ENCODE results near the gene SLC22A23.

Gene SLC22A23

GRCh38 chr6:3426927-3427686 is 29.7 kb downstream of the SLC22A23 start:
- in situ Hi-C loops (cut with HindIII; ENCODE audit: low pct_ligation_motif_present, low pct_unique_long_range_greater_than_20kb, low sequenced_read_pairs) = no loop called here
- DNase-seq = no peak

GRCh38 chr6:3426091-3426926 is 30.5 kb downstream of the SLC22A23 start:
- in situ Hi-C loops (cut with HindIII; ENCODE audit: low pct_ligation_motif_present, low pct_unique_long_range_greater_than_20kb, low sequenced_read_pairs) = no loop called here
- DNase-seq = no peak

DNA sequence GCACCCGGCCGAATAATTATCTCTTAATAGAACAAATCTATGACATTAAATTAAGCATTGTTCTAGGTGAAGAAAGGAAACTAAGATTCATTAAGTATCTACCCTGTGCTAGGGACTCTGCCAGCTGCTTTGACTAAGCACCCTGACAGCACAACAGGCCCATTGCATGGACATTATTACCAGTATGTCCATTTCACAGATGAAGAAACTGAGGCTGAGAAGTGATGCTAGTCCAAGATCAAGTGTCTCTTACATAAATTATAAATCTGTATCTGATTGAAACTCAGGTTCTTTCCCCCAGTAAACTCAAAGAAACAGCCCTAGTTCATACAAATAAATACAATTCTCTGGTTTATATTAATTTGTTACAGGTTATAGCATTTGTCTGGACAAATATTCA is 31.3 kb downstream of the SLC22A23 start:
- DNase-seq = no peak
- in situ Hi-C loops (cut with HindIII; ENCODE audit: low pct_ligation_motif_present, low pct_unique_long_range_greater_than_20kb, low sequenced_read_pairs) = no loop called here

DNA sequence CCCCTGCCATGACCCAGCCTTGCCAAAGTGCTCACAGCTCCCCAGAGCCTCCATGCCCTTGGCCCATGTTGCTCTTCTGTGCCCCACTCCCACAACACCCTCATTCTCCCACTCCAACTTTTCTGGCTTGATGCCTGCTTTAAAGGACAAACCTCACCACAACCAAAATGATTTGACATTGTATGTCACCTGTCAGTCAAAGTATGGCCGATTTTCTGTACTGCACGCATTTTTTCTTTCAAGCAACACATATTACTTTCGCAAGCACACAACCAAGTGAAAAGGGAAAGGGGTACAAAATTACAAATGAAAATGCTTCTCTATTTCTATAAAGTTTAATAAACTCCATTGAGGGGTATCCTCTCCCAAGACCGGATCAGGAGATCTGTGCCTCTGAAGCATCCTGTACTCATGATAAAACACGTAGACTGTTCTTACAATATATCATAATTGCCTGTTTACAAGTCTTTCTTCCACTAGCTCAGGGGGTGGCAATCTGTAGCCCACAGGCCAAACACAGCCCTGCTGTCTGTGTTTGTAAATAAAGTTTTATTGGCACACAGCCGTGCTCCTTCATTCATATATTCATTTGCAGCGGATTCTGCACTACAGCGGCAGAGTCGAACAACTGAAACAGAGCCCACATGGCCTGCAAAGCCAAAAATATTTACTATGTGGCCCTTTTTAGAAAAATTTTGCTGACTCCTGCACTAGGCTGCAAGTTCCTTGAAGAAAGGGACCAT is 32.5 kb downstream of the SLC22A23 start:
- in situ Hi-C loops (cut with HindIII; ENCODE audit: low pct_ligation_motif_present, low pct_unique_long_range_greater_than_20kb, low sequenced_read_pairs) = no loop called here
- DNase-seq = no peak

DNA sequence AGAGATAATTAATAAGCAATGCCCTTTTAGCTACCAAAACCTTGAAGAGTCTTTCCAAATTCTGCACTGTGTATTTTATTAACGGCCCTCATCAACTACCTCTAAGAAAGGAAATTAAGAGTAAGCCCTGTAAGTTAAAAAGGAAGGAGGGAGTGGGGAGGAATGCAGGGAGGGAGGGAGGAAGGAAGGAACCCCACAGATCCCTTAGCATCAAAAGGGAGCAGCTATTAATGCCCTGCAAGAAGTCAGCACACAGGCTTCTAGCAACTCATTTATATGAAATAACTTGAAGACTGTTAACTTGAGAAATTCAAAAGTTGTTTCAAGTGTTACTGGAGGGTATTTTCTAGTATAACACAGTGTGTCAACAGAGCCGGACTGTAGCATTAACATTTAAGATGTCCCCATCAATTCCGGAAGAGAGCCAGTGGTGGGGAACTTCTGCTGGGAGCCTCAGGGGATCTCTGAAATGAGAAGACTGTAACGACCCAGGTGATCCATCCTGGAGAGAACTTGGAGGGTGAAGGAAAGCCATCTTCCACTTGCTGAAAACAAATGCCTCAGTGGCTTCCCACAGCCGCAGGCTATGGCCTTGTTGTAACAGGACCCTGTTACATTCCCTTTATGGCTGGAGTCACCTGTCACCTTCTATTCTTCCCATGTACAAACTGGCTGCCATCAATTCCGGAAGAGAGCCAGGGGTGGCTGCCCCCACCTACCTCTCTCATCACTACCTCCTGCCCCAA is 33.2 kb downstream of the SLC22A23 start:
- in situ Hi-C loops (cut with HindIII; ENCODE audit: low pct_ligation_motif_present, low pct_unique_long_range_greater_than_20kb, low sequenced_read_pairs) = no loop called here
- no peak for DNase-seq

DNA sequence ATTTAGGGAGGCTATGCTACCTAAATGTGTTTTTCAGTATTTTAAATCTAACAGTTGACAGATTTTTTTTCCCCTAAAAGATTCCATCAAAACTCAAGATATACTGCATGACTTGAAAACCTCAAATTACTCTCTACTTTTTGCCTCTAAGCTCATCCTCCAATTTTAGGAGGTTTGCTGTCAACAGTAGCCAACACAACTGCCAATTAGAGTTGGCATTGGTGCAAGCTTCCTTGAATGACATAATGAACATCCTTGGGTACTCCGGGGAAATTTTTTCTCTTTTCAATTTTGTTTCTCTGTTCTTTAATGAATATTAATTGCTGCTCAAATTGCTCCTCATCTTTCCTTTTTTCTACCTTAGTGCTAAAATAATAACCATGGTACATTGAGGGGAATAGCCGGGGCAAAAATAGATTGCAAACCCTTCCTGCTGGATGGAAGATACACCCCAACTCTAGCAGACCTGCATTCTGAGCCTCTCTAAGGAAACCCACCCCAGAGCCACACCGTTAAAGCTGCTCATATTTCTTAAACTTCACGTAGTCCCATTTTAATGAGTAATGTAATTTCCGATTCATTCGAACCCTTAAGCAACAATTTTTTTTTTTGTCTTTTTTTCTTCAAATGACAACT is 34.3 kb downstream of the SLC22A23 start:
- in situ Hi-C loops (cut with HindIII; ENCODE audit: low pct_ligation_motif_present, low pct_unique_long_range_greater_than_20kb, low sequenced_read_pairs) = no loop called here
- no peak for DNase-seq

DNA sequence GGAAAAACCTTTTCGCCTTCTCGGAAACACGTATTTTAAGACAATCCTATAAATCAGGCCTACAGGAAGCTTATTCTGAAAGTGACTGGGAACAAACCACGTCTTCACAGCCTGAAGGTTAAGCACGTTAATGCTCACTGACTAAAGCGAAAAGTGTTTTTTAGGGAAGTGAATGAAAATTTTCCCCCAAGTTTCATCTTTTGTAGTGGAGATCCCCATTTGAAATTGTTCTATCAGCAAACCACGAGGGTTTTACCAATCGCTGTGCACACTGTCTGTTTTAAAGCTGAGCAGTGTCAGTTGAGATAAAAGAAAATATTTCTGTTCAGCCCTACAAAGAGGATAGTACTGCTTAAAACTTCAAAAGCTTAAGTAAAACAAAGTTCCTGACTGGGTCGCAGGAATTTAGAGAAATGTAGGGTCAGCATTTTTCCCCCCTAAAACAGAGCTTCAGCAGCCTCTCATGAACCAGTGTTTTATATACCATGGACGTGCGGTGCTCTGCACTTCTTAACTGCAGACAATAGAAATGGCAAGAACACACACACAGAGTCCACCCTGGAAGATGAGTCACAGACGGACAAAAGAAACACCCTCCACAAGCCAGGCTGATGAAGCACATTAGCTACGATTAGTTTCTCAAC is 34.9 kb downstream of the SLC22A23 start:
- no peak for DNase-seq
- in situ Hi-C loops (cut with HindIII; ENCODE audit: low pct_ligation_motif_present, low pct_unique_long_range_greater_than_20kb, low sequenced_read_pairs) = no loop called here

DNA sequence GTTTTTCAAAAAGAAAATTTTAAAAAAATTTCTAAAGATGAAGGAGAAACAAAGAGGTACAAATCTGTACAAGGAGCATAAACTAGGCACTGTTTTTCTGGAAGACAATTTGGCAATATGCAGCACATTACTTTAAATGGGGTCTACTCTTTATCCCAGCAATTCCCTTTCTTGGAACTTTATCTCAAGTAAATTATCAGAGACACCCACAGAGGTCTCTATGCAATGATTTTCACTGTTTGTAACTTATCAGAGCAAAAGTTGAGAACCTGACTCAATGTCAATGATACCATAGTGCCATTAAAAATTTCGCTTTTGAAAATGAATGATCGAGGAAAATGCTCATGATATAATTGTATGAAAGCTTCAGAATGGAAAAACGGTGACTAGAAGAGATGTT is 35.7 kb downstream of the SLC22A23 start:
- DNase-seq = no peak
- in situ Hi-C loops (cut with HindIII; ENCODE audit: low pct_ligation_motif_present, low pct_unique_long_range_greater_than_20kb, low sequenced_read_pairs) = no loop called here

DNA sequence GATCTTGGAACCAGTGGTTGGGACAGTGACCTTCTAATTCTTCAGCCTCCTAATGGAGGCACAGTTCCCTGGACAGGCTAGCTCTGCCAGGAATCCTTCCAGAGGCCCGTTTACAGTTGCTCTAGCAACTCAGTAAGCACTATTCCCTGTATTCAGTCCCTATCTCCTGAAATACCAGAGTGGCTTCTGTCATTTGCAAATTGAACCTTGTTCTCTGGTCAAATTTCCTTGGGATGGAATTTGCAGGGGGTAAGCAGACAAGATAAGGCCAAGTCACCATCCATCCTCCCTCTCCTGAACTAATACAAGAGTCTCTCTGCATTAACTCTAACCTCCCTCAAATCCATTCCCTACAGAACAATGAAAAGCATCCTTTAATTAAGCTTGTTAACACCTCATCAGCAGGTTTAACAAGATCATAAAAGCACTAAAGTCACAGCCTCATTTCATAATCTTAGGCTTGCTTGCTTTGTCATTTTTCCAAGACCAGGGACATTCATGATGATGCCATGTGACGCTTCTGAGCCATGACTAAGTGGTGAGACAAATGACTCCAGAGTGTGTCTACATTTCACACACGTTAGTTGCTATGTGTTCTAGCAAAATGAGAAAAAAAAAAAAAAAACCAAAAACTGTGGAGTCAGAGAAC is 37.1 kb downstream of the SLC22A23 start:
- DNase-seq = no peak
- in situ Hi-C loops (cut with HindIII; ENCODE audit: low pct_ligation_motif_present, low pct_unique_long_range_greater_than_20kb, low sequenced_read_pairs) = no loop called here

- in situ Hi-C loops (cut with HindIII; ENCODE audit: low pct_ligation_motif_present, low pct_unique_long_range_greater_than_20kb, low sequenced_read_pairs) = no loop called here
- DNase-seq = no peak
These were observed 38.3 kb downstream of the SLC22A23 start for GRCh38 chr6:3418496-3419060.

DNA sequence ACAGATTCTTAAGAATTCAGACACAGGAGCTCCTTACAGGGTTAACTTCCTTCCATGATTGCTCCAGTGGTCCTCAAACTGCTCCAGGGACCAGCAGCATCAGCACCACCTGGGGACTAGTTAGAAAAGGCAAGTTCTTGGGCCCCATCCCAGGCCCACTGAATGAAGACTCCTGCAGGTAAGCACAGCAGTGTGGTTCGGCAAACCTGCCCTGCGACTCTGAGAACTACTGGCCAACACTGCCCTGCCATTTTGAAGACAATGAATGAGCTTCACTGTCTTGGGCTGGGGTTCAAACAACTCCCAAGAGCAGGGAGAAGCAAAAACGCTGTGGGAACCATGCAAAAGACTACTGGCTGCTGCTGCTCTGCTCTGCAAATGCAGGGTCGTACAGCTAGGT is 39.4 kb downstream of the SLC22A23 start:
- DNase-seq = no peak
- in situ Hi-C loops (cut with HindIII; ENCODE audit: low pct_ligation_motif_present, low pct_unique_long_range_greater_than_20kb, low sequenced_read_pairs) = no loop called here

- DNase-seq = no peak
- in situ Hi-C loops (cut with HindIII; ENCODE audit: low pct_ligation_motif_present, low pct_unique_long_range_greater_than_20kb, low sequenced_read_pairs) = no loop called here
These were observed 41.4 kb downstream of the SLC22A23 start for GRCh38 chr6:3415490-3415889.

- DNase-seq = no peak
- in situ Hi-C loops (cut with HindIII; ENCODE audit: low pct_ligation_motif_present, low pct_unique_long_range_greater_than_20kb, low sequenced_read_pairs) = no loop called here
These were observed 41.8 kb downstream of the SLC22A23 start for GRCh38 chr6:3415082-3415453.

DNA sequence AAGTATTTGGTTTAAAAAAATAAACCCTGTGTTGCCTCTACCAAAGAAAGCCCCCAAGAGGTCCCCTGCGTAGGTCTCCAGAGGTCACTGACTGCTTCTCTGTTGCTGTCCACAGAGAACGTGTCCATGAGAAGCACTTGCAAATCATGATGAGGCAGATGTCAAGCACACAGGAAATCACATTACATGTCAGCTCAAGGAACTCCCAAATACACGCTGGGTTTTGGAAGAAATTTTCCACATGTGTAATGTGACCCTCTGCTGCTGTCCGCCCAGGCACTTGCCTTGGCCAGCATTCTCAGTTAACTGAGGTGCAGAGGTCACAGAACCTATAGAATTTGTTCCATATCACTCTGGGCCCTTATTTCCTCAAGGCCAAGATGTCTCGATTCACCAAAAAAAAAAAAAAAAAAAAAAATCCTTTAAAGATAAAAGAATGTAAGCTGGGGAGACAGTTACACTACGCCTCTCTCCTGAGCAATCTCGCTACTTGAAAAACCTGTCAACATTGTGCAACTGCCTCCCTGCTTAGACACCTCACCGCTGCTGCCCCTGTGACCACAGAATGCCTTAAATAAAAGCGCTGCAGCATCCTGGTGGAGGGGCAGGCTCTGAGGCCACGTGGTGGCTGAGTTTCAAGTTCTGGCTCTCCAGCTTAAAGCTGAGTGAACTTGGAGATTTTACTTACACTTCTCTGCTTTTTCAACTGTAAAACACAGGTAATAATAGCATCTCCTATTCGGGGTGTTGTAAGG is 42.3 kb downstream of the SLC22A23 start:
- in situ Hi-C loops (cut with HindIII; ENCODE audit: low pct_ligation_motif_present, low pct_unique_long_range_greater_than_20kb, low sequenced_read_pairs) = no loop called here
- DNase-seq = no peak

DNA sequence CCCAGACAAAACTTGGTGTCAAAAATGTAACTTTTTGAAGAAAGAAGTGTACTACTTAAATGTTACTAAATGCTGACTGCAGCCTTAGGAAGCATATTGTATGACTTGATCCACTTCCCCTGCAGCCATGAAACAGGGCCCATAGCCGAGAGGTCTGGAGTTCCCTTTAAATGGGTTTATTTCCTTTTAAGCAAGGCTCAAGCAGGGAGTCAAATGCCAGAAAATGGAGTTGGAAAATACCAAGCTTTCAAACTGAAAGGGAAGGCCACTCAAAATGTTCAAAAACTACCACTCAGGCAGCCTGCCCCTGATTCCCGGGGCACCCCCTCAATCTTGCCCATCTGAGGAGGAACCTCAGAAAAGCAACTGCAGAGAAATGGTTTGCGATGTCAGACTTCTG is 43.3 kb downstream of the SLC22A23 start:
- DNase-seq = no peak
- in situ Hi-C loops (cut with HindIII; ENCODE audit: low pct_ligation_motif_present, low pct_unique_long_range_greater_than_20kb, low sequenced_read_pairs) = no loop called here

GRCh38 chr6:3412779-3413500 is 43.9 kb downstream of the SLC22A23 start:
- in situ Hi-C loops (cut with HindIII; ENCODE audit: low pct_ligation_motif_present, low pct_unique_long_range_greater_than_20kb, low sequenced_read_pairs) = no loop called here
- DNase-seq = no peak

Measured in ACHN (cell line).